Hepatocyte (in vitro differentiated cells): ENCODE data around the gene PTPN12. TPM values are rescaled to one million over a fixed set of nuclear protein-coding genes. Genes with fewer than 3 reads are reported as not detected.

Experiments used
- DNase-seq: peaks from one replicate; pipeline ENCODE4 v3.0.0-alpha.2; 2016; ENCODE audit warnings: low spot score
- H2AFZ ChIP-seq: fragments of 200-600 bp; sonication (generic); 2 replicates; pipeline ENCODE4 v1.6.0; 2016; ENCODE audit warnings: antibody characterized with exemption, mild to moderate bottlenecking
- H3K27ac ChIP-seq: fragments of 200-600 bp; sonication (generic); 2 replicates; pipeline ENCODE4 v1.5.1; 2016; ENCODE audit warnings: mild to moderate bottlenecking
- H3K27me3 ChIP-seq: fragments of 200-600 bp; sonication (generic); 2 replicates; pipeline ENCODE4 v1.6.1; 2016
- H3K36me3 ChIP-seq: fragments of 200-600 bp; sonication (generic); replicated peaks from 2 replicates; pipeline ENCODE4 v1.5.1; 2016; ENCODE audit warnings: low read depth; ENCODE audit not compliant: insufficient read depth
- H3K4me1 ChIP-seq: fragments of 200-600 bp; sonication (generic); 2 replicates; pipeline ENCODE4 v1.5.1; 2016; ENCODE audit warnings: mild to moderate bottlenecking, moderate library complexity; ENCODE audit not compliant: insufficient read depth
- H3K4me2 ChIP-seq: fragments of 200-600 bp; sonication (generic); 2 replicates; pipeline ENCODE4 v1.6.0; 2016
- H3K4me3 ChIP-seq: fragments of 200-600 bp; sonication (generic); 2 replicates; pipeline ENCODE4 v1.5.1; 2016; ENCODE audit warnings: mild to moderate bottlenecking
- H3K79me2 ChIP-seq: fragments of 200-600 bp; sonication (generic); 2 replicates; pipeline ENCODE4 v1.6.0; 2017; ENCODE audit warnings: mild to moderate bottlenecking
- H3K9me2 ChIP-seq: fragments of 200-600 bp; sonication (generic); replicated peaks from 2 replicates; pipeline ENCODE4 v1.6.0; 2017; ENCODE audit warnings: mild to moderate bottlenecking; ENCODE audit not compliant: insufficient read depth
- H3K9me3 ChIP-seq: fragments of 200-600 bp; sonication (generic); 2 replicates; pipeline ENCODE4 v1.5.1; 2016; ENCODE audit warnings: low read depth, mild to moderate bottlenecking
- H4K20me1 ChIP-seq: fragments of 200-600 bp; sonication (generic); 2 replicates; pipeline ENCODE4 v1.6.0; 2016; ENCODE audit warnings: mild to moderate bottlenecking; ENCODE audit not compliant: insufficient read depth, poor library complexity, severe bottlenecking
- EZH2 ChIP-seq: fragments of 200-600 bp; sonication (generic); IDR thresholded peaks from 2 replicates; pipeline ENCODE4 v1.6.1; 2016; ENCODE audit warnings: antibody characterized with exemption, mild to moderate bottlenecking, borderline replicate concordance
- EZH2phosphoT487 ChIP-seq: fragments of 200-600 bp; sonication (generic); IDR thresholded peaks from one replicate; pipeline ENCODE4 v1.6.1; 2018; ENCODE audit warnings: antibody characterized with exemption, mild to moderate bottlenecking, low read depth, moderate library complexity; ENCODE audit not compliant: unreplicated experiment, severe bottlenecking
- WGBS: methylation state at CpG from one replicate; pipeline ENCODE4 v1.1.6; 2016; ENCODE audit warnings: low lambda C conversion rate; ENCODE audit errors: missing lambda C conversion rate; 5-methylcytosine and 5-hydroxymethylcytosine counted together
- polyA plus RNA-seq: library from polyadenylated mRNA; unstranded; fragments of >200 nt; fragmentation: Nextera tagmentation; extraction: Ambion mirVana; gene quantifications from 2 replicates; pipeline ENCODE4 v1.2.1, GENCODE V29; 2016
- total RNA-seq: library from RNA; depleted of rRNA; stranded (reverse); fragments of >200 nt; gene quantifications from 2 replicates; pipeline ENCODE4 v1.2.3, GENCODE V29; 2014
- TF ChIP-seq, protein P1 (sequence below): fragments of 200-600 bp; sonication (generic); IDR thresholded peaks from 2 replicates; pipeline ENCODE4 v1.5.1; 2016; ENCODE audit warnings: antibody characterized with exemption, mild to moderate bottlenecking; ENCODE audit not compliant: poor library complexity

Gene PTPN12
- total and polyA plus RNA-seq, 2 experiments from 2014 or later: 16.4 to 50.5 TPM

DNA sequence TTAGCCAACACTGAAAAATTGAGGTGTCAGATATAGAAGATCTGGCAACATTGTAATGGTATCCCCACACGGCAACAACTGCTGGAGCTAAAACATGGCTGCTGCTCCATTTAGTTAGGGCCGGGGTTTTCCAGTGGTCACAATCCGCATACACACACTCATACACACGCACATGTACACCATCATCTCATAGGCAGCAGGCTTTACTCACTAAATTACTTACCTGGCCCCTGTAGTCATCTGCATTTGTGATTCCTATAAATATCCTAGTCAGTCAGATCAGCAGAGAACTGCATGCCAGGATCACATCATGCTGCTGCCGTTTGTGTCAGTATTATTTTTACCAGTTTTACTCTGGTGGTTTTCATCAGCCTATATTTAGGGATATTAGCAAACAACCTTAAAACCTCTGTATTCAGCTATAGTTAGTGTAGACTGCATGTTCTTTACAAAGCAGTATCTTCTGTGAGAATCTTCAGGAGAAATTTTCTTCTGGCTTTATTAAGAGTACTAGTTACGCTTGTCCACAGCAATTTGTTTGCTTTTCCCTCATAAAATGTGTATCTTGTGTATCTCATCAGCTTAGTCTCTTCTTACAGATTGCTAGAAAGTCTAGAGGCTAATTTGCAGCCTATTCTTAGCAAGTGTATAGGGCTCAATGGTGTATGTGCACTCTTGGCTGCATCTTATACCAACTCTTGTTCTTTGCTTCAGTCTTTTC lies 38.3 kb upstream of the PTPN12 start:
- TF ChIP-seq EZH2phosphoT487: no peak
- TF ChIP-seq, protein P1, sequence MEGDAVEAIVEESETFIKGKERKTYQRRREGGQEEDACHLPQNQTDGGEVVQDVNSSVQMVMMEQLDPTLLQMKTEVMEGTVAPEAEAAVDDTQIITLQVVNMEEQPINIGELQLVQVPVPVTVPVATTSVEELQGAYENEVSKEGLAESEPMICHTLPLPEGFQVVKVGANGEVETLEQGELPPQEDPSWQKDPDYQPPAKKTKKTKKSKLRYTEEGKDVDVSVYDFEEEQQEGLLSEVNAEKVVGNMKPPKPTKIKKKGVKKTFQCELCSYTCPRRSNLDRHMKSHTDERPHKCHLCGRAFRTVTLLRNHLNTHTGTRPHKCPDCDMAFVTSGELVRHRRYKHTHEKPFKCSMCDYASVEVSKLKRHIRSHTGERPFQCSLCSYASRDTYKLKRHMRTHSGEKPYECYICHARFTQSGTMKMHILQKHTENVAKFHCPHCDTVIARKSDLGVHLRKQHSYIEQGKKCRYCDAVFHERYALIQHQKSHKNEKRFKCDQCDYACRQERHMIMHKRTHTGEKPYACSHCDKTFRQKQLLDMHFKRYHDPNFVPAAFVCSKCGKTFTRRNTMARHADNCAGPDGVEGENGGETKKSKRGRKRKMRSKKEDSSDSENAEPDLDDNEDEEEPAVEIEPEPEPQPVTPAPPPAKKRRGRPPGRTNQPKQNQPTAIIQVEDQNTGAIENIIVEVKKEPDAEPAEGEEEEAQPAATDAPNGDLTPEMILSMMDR: no peak
- no peak for TF ChIP-seq EZH2
- no peaks in the 10 kb centered on the region for H3K36me3 ChIP-seq
- H3K9me3 ChIP-seq: no peaks in the 10 kb centered on the region
- WGBS: 85% methylated on average over 6 of the region's 6 CpGs
- no peak overlapping the region for H3K4me3 ChIP-seq
- no peak overlapping the region for H3K27ac ChIP-seq
- H2AFZ ChIP-seq: no peak overlapping the region
- H3K9me2 ChIP-seq: no peaks in the 10 kb centered on the region
- H4K20me1 ChIP-seq: no peaks in the 10 kb centered on the region
- no peaks in the 10 kb centered on the region for H3K27me3 ChIP-seq
- H3K79me2 ChIP-seq: no peaks in the 10 kb centered on the region
- H3K4me1 ChIP-seq: no peaks in the 10 kb centered on the region
- DNase-seq: no peak
- H3K4me2 ChIP-seq: no peak overlapping the region

DNA sequence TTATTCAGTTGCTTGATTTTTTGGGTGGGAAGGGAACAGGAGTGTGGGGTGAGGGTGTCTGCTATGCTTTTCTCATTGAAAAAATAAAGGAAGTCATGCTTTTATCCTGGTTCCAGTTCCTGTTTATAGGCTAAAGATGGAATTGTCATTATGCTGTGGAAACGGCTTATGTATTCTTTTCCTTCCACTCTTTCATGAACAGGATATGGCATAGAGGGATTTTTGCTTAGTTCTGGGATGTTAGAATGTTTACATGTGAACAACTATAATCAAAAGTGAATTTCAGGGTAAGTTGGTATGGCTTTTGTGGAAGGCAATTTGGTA lies 35.9 kb upstream of the PTPN12 start:
- no peaks in the 10 kb centered on the region for H3K27me3 ChIP-seq
- H3K27ac ChIP-seq: no peak overlapping the region
- no peaks in the 10 kb centered on the region for H3K4me1 ChIP-seq
- no peak overlapping the region for H3K4me3 ChIP-seq
- H3K9me2 ChIP-seq: no peaks in the 10 kb centered on the region
- DNase-seq: no peak
- H3K9me3 ChIP-seq: no peaks in the 10 kb centered on the region
- WGBS: 91% methylated on average over 1 of the region's 1 CpG
- H3K36me3 ChIP-seq: no peaks in the 10 kb centered on the region
- H2AFZ ChIP-seq: no peak overlapping the region
- H3K4me2 ChIP-seq: no peak overlapping the region
- H4K20me1 ChIP-seq: no peaks in the 10 kb centered on the region
- TF ChIP-seq, protein P1: no peak
- TF ChIP-seq EZH2phosphoT487 (no peak), EZH2 (no peak)
- no peaks in the 10 kb centered on the region for H3K79me2 ChIP-seq

DNA sequence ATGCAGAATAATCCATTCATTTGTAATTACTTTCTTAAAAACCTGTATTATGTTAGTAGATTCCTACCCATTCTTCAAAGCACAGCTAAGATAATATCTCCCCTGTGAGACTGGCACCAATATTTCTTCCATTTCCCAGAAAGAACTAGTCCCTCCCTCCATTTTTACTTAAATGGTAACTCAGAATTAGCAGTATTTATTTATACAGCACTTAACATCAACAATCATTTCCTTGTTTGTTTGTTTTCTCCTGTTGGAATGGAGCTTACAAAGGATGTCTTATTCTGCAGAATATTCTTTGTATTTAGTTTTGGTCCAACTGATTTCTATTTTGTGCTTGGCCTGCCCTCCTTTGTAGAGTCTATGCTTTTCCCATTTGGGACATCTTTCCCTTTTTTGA lies 32.1 kb upstream of the PTPN12 start:
- no peaks in the 10 kb centered on the region for H3K9me2 ChIP-seq

More for the DNA sequence above, 32.1 kb upstream of the PTPN12 start:
- H4K20me1 ChIP-seq: no peaks in the 10 kb centered on the region
- TF ChIP-seq EZH2 (no peak), EZH2phosphoT487 (no peak)
- TF ChIP-seq, protein P1: no peak
- no peaks in the 10 kb centered on the region for H3K36me3 ChIP-seq
- DNase-seq: no peak
- no peak overlapping the region for H3K4me2 ChIP-seq
- H3K9me3 ChIP-seq: no peaks in the 10 kb centered on the region
- H3K27me3 ChIP-seq: no peaks in the 10 kb centered on the region
- H3K79me2 ChIP-seq: no peaks in the 10 kb centered on the region
- no peak overlapping the region for H3K4me3 ChIP-seq
- no peaks in the 10 kb centered on the region for H3K4me1 ChIP-seq
- H3K27ac ChIP-seq: no peak overlapping the region
- no peak overlapping the region for H2AFZ ChIP-seq
